PC-3 (cell line): ENCODE measurements around the gene WDSUB1.

ENCODE experiments used
- CTCF ChIP-seq: fragments of 300-600 bp; sonication (generic); conservative IDR thresholded peaks from 2 replicates; pipeline ENCODE4 v1.5.1; 2017; ENCODE audit warnings: antibody characterized with exemption, low read depth, mild to moderate bottlenecking, low read length
- EZH2phosphoT487 ChIP-seq: fragments of 300-600 bp; sonication (generic); IDR thresholded peaks from 2 replicates; pipeline ENCODE4 v1.6.1; 2018; ENCODE audit warnings: mild to moderate bottlenecking, antibody characterized with exemption, low read length, borderline replicate concordance

DNA sequence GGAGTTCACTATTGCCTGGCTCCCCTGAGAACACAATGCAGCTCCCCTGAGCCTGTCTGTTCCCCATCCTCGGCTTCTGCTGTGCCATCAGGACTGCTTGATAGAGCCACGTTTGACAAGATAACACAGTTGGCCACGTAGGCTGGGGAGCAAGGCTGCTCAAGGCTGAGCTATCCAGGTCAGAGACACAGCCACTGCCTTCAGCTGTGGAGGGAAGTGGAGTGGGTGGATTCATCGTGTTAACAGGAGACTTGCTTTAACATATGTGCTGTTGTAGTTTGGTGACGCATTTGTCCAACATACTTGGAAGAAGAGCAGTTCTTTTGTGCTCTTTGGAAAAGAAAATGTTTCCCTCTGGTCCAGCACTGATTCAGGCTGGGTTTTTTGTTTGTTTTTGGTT, 68.8 kb downstream of the WDSUB1 start:
- no peak for TF ChIP-seq CTCF
- no peak for TF ChIP-seq EZH2phosphoT487
